Breast epithelium (tissue), 4 donors: ENCODE measurements around the gene SEM1. TPM values are rescaled to one million over a fixed set of nuclear protein-coding genes. Genes with fewer than 3 reads are reported as not detected.
"Not testable (repeated sequence)": the region's sequence is repeated elsewhere in the genome, so short reads cannot be mapped to it uniquely, and the experiment has no call there.

Experiments used
- DNase-seq, 2 donors: peaks; one replicate each; pipeline ENCODE4 v3.0.0-alpha.2; 2019; ENCODE audit warnings: low spot score in 2 of 2
- H3K27ac ChIP-seq, 2 donors: fragments of 200-600 bp; sonication (generic) in 1 of 2; one replicate each; pipeline ENCODE4 v1.5.1; 2016 to 2019; ENCODE audit warnings: mild to moderate bottlenecking in 1 of 2
- H3K27me3 ChIP-seq, 2 donors: fragments of 200-600 bp; sonication (generic) in 1 of 2; one replicate each; pipeline versions ENCODE4 v1.5.1 to v1.6.0; 2017 to 2019; ENCODE audit warnings: control low read depth in 1 of 2, mild to moderate bottlenecking in 1 of 2
- H3K36me3 ChIP-seq: fragments of 200-600 bp; one replicate; pipeline ENCODE4 v1.5.1; 2019
- H3K4me1 ChIP-seq, 2 donors: fragments of 200-600 bp; sonication (generic); one replicate each; pipeline ENCODE4 v1.5.1; 2016 to 2019; ENCODE audit warnings: control low read depth in 1 of 2
- H3K4me3 ChIP-seq, 3 donors: fragments of 200-600 bp; sonication (generic); 1 replicate in 2 of 3; 2 replicates in 1 of 3; pipeline ENCODE4 v1.5.1; 2016 to 2019; ENCODE audit warnings: mild to moderate bottlenecking in 3 of 3, moderate library complexity in 2 of 3
- H3K9me3 ChIP-seq, 2 donors: fragments of 200-600 bp; sonication (generic) in 1 of 2; one replicate each; pipeline ENCODE4 v1.5.1; 2016 to 2019; ENCODE audit warnings: control low read depth in 1 of 2
- POLR2A ChIP-seq: fragments of 450-650 bp; IDR thresholded peaks from one replicate; pipeline ENCODE4 v1.6.1; 2016; ENCODE audit warnings: antibody characterized with exemption, mild to moderate bottlenecking, moderate library complexity
- POLR2AphosphoS5 ChIP-seq, 3 donors: sonication (generic); formaldehyde crosslinking; IDR thresholded peaks; one replicate each; pipeline ENCODE4 v1.6.1; 2017; ENCODE audit warnings: antibody characterized with exemption in 3 of 3
- intact Hi-C: fragments of 100-400 bp; cut with DNase I; formaldehyde crosslinking; loops from one replicate; pipeline ENCODE4 v1.15.1; 2023; ENCODE audit warnings: low total_unique reads
- total RNA-seq, 3 donors: library from RNA; depleted of rRNA; stranded (reverse); fragments of >200 nt; gene quantifications; one replicate each; pipeline ENCODE4 v1.1.0, GENCODE V29; 2016
- TF ChIP-seq, protein P1 (sequence below), 3 donors: fragments of 450-650 bp; IDR thresholded peaks; one replicate each; pipeline ENCODE4 v1.5.1; 2016 to 2017; ENCODE audit warnings: antibody characterized with exemption in 3 of 3, mild to moderate bottlenecking in 3 of 3, moderate library complexity in 3 of 3

The SEM1 gene
- 10 to 100 TPM; 26.6 to 37.4 (median 28.5) TPM for total RNA-seq

DNA sequence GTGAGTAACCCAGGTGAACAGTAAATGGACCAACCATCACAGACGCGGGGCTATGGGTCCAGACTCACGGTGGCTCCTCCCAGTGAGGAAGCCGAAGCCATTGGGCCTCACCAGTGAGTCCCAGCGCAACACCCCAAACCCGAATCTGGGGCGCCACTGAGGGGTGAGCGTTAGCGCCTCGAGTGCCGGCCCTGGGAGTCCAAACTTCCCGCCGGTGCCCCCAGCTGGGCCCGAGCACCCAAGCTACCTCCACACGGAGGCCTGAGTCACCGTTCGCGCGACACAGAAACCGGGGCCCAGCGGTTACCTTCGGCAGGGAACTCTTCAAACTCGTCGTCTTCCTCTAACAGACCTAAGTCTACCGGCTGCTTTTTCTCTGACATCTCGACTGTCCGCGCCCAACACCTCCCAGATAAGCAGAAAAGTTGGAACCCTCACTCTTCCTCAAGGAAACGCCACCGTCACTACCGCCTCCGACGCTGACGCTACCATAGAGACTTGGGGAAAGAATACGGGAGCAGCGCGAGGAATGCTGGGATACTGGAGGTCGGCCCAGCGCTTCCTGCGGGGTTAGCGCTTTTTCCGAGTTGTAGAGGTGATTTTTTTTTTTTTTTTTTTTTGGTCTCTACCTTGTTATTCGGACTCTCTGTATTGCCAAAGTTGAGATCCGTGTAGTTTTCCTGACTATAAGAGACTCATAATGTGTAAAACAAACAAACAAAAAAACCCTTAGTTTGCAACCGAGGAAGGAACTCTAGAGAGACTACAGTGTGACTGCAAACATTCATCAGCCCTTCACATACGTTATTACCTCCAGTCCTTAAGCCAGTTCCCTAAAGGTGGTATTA lies at the start of gene SEM1:
Gene SEM1 (minus strand): TSS at position 466 of the 848 bp plus-strand sequence. CDS start 83 bp downstream, at position 383.
- peak; percentile 57 to 94 (median 82) for TF ChIP-seq POLR2AphosphoS5 (IDR thresholded peaks at IDR 0.05)
- TF ChIP-seq, protein P1, sequence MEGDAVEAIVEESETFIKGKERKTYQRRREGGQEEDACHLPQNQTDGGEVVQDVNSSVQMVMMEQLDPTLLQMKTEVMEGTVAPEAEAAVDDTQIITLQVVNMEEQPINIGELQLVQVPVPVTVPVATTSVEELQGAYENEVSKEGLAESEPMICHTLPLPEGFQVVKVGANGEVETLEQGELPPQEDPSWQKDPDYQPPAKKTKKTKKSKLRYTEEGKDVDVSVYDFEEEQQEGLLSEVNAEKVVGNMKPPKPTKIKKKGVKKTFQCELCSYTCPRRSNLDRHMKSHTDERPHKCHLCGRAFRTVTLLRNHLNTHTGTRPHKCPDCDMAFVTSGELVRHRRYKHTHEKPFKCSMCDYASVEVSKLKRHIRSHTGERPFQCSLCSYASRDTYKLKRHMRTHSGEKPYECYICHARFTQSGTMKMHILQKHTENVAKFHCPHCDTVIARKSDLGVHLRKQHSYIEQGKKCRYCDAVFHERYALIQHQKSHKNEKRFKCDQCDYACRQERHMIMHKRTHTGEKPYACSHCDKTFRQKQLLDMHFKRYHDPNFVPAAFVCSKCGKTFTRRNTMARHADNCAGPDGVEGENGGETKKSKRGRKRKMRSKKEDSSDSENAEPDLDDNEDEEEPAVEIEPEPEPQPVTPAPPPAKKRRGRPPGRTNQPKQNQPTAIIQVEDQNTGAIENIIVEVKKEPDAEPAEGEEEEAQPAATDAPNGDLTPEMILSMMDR (IDR thresholded peaks at IDR 0.05): no peak
- TF ChIP-seq POLR2A: peak; percentile 23

GRCh38 chr7:96757880-96758279 lies 48.2 kb upstream of the SEM1 start:
- H3K9me3 ChIP-seq, DNase-seq, intact Hi-C loops, H3K36me3 ChIP-seq, H3K4me3 ChIP-seq, H3K27ac ChIP-seq, H3K4me1 ChIP-seq, H3K27me3 ChIP-seq: not testable (repeated sequence)

More for the DNA sequence above, at the start of gene SEM1:
- no peaks in the 10 kb centered on the region for H3K27me3 ChIP-seq
- H3K9me3 ChIP-seq: peaks cover 7 to 10% of the 10 kb centered on the region in 2 donors
- intact Hi-C loops: no loop called here
- peaks cover 0 to 8% of the 10 kb centered on the region in 2 donors for H3K4me1 ChIP-seq
- H3K36me3 ChIP-seq: no peaks in the 10 kb centered on the region
- H3K4me3 ChIP-seq: peak within 1 kb of the TSS; percentile 83 to 87 (median 84)
- DNase-seq: peak; percentile 75 to 76
- peak within 1 kb of the TSS; percentile 89 to 93 for H3K27ac ChIP-seq

- H3K27me3 ChIP-seq: peaks cover 0 to 8% of the 10 kb centered on the region in 2 donors
- TF ChIP-seq POLR2AphosphoS5 (IDR thresholded peaks at IDR 0.05) (no peak), POLR2A (no peak)
- TF ChIP-seq, protein P1 (IDR thresholded peaks at IDR 0.05): no peak
- H3K4me1 ChIP-seq: no peaks in the 10 kb centered on the region
- DNase-seq: no peak
- peaks cover 7 to 9% of the 10 kb centered on the region in 2 donors for H3K9me3 ChIP-seq
- intact Hi-C loops: no loop called here
- H3K4me3 ChIP-seq: no peak overlapping the region
- H3K36me3 ChIP-seq: no peaks in the 10 kb centered on the region
- H3K27ac ChIP-seq: no peak overlapping the region
Observed at GRCh38 chr7:96747418-96747940, 37.8 kb upstream of the SEM1 start.

DNA sequence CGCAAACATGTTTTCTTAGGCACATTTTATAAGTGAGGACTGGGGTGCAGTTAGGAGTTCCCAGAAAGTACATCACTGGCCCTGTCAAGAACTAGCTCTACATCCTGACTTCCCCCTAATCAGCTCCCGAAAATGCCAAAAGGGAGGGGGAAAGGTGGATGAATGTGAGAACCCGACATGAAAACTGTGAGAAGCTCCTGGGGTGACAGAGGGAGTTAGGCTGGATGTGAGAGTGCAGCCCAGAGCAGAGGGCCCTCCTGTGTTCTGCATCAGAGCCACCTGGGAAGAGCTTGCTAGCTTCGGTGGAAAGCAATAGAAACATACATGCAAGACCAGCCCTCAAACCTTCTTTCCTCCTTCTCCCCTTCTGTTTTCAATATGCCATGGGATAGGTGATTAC lies 30.5 kb upstream of the SEM1 start:
- H3K27me3 ChIP-seq: peaks cover 0 to 14% of the 10 kb centered on the region in 2 donors
- intact Hi-C loops: no loop called here
- no peak for DNase-seq
- H3K36me3 ChIP-seq: no peaks in the 10 kb centered on the region
- H3K9me3 ChIP-seq: no peaks in the 10 kb centered on the region
- H3K4me3 ChIP-seq: no peak overlapping the region
- H3K27ac ChIP-seq: no peak overlapping the region
- TF ChIP-seq POLR2A: no peak
- TF ChIP-seq, protein P1 (IDR thresholded peaks at IDR 0.05): no peak
- TF ChIP-seq POLR2AphosphoS5 (IDR thresholded peaks at IDR 0.05): no peak
- no peaks in the 10 kb centered on the region for H3K4me1 ChIP-seq

- H3K27me3 ChIP-seq: peaks cover 0 to 14% of the 10 kb centered on the region in 2 donors
- intact Hi-C loops: no loop called here
- H3K9me3 ChIP-seq: no peaks in the 10 kb centered on the region
Observed at GRCh38 chr7:96739609-96740008, 30.0 kb upstream of the SEM1 start.

More at GRCh38 chr7:96739609-96740008, 30.0 kb upstream of the SEM1 start:
- DNase-seq: no peak
- Histone ChIP-seq H3K36me3 (no peaks in the 10 kb centered on the region), H3K27ac (no peak overlapping the region), H3K4me3 (no peak overlapping the region), H3K4me1 (no peaks in the 10 kb centered on the region)
- TF ChIP-seq, protein P1 (IDR thresholded peaks at IDR 0.05): no peak
- TF ChIP-seq POLR2A: no peak
- no peak for TF ChIP-seq POLR2AphosphoS5 (IDR thresholded peaks at IDR 0.05)
